Stimulated activated CD8-positive, alpha-beta memory T cell treated with anti-CD3 and anti-CD28 coated beads, Interleukin-15, amount 100 ng/mL, for 48 hours (primary cell): ENCODE data around the gene CTNNA2.
"Not testable (repeated sequence)": the region's sequence is repeated elsewhere in the genome, so short reads cannot be mapped to it uniquely, and the experiment has no call there.

Experiments
- DNase-seq, 2 donors: peaks; one replicate each; pipeline ENCODE4 v3.0.0-alpha.2; 2020; ENCODE audit warnings: low read depth in 2 of 2

CTNNA2 gene

GRCh38 chr2:80080957-80081356 lies 568.1 kb downstream of the CTNNA2 start:
- no peak for DNase-seq

GRCh38 chr2:80086831-80087230 lies 574.0 kb downstream of the CTNNA2 start:
- no peak for DNase-seq

DNA sequence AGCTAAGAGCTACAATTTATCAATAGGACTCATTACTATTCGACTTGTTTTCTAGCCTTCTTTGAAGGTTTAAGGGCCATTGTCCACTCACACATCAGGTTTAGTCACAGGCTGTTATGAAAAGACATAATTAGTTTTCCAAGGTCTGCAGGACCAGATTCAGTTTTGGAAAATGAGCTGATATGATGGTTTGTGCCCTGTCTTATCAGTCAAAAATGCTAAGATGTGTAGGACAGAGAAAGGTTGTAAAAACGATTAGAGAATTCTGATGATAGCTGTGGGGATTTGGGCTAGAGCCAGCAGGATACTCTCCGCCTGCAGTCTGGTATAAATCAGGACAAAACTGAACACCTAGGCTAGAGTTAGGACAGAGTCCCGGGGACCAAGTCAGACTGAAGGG lies 578.4 kb downstream of the CTNNA2 start:
- DNase-seq = no peak

DNA sequence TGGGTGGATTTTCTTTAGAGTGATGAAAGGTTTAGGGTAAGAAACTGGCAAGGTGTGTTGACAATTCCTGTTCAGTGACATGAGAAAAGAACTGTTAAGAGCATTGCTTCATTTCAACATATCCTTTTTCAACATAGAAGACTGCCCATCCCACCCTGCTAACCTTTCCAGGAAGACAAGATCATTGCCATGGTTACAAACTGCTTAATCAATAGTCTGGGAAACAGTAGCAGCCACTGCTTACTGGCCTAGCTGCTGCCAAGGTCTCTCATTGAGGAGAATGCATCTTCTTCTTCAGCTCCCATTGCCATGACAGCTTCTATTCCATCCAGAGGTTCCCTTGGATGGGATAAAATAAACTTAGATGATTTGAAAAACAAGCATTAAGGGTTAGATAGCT lies 579.6 kb downstream of the CTNNA2 start:
- no peak for DNase-seq

- not testable (repeated sequence) for DNase-seq
These were observed 585.7 kb downstream of the CTNNA2 start for GRCh38 chr2:80098503-80098902.

- DNase-seq = no peak
These were observed 589.2 kb downstream of the CTNNA2 start for GRCh38 chr2:80102026-80102425.

DNA sequence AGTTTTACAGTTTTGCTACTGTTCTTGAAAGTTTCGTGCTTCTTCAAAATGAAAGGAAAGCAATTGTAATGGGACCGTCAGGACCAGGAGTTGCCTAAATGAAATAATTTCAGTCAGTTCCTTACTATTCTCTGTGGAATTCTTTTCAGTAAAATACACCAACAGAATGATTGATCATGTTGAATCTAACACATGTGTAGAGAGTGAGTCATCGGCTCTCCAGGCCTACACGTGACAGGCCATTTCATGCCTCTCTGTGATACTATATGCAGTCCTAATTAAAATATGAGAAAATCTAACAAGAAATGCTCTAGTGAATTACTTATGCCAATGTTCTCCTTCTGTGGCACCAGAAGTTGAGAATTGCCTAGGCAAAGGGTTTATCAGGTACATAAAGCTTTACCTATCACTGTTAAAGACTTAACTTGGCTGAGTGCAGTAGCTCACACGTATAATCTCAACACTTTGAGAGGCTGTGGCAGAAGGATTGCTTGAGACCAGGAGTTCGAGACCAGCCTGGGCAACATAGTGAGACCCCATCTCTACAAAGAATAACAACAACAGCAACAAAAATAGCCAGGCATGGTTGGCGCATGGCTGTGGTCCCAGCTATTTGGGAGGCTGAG lies 592.3 kb downstream of the CTNNA2 start:
- no peak for DNase-seq

GRCh38 chr2:80111185-80111584 lies 598.3 kb downstream of the CTNNA2 start:
- DNase-seq = no peak

DNA sequence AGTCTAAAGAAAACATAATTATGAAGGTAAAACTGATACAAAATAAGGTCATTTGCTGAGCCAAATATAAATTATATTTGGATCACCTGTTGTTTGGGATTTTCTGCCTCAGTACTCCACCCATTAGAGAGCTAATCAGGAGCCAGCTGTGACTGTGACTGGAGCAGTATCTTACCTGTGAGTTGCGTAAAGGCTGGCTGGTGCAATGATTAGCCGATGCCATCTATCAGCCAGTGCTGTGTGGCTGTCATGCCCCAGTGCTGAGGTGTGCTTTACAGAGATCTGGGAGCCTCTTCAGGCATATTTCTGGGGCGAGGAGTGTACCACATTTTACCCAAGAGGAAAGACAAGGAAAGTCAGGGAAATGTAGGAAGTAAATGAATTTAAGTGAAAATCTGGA lies 599.9 kb downstream of the CTNNA2 start:
- no peak for DNase-seq

DNA sequence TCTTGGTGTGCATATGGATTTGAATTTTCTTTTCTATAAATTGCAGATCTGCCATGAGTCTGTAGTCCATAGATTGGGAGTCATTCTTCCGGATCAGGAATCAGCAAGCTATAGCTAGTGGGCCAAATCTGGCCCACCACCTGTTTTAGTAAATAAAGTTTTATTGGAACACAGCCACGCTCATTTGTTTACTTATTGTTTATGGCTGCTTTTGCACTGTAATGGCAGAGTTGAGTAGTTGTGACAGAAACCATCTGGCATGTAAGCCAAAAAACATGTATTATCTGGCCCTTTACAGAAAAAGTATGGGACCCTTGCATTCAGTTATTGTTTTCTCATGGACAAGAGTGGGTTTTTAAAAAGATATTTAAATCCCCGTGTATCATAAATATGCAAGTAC lies 600.5 kb downstream of the CTNNA2 start:
- no peak for DNase-seq

DNA sequence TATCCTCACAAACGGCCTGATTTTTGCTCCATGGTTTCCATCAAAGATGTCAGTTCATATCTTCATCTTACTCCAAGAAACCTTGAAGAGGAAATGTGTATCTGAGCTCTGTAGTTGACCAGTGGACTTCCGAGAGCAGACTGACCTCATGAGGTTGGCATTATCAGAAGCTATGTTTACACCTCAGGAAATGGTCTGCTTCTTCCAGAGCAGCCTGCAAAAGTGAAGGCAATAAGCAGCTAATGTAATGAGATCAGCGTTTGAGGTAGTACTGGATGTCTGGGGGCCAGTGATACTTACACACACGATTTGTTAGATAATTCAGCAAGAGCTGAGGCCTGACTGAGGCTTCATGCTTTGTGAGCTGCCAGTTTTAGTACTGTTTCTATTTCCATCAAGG lies 602.0 kb downstream of the CTNNA2 start:
- no peak for DNase-seq

- no peak for DNase-seq
These were observed 604.5 kb downstream of the CTNNA2 start for GRCh38 chr2:80117401-80117800.

DNA sequence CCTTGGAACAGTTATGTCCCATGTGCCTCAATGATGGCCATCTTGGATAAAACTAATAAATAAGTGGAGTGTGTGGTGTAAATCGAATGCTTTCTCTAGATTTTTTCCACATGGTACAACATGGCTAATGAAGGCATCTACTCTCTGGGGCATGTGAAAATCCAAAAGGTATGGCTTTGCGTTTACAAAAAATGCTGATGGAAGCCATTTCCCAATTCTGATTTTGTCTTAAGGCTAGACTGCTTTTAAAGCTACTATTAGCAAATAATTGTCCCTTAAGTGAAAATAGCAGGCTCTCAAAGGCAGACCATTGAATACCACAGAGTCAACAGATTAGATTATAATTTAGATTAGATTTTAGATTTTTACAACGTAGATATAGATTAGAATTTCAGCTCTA lies 608.0 kb downstream of the CTNNA2 start:
- DNase-seq = no peak

DNA sequence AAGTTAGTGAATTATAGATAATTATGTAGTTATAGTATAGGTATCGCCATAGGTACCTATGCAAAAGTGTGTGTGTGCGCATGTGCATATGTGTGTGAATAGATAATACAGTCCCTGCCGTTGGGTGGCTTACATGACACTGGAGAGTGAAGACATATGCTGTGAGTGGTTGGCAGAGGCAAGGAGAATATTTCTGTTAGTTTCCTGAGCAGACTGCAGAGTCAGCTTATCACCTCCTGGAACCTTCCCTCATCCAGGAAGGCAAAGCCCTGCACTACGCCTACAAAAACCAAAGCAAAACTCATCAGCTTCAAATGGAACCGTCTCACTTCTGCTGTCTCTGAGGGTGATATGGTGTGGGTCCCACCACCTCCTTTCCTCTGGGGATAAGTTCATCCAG lies 609.8 kb downstream of the CTNNA2 start:
- no peak for DNase-seq

DNA sequence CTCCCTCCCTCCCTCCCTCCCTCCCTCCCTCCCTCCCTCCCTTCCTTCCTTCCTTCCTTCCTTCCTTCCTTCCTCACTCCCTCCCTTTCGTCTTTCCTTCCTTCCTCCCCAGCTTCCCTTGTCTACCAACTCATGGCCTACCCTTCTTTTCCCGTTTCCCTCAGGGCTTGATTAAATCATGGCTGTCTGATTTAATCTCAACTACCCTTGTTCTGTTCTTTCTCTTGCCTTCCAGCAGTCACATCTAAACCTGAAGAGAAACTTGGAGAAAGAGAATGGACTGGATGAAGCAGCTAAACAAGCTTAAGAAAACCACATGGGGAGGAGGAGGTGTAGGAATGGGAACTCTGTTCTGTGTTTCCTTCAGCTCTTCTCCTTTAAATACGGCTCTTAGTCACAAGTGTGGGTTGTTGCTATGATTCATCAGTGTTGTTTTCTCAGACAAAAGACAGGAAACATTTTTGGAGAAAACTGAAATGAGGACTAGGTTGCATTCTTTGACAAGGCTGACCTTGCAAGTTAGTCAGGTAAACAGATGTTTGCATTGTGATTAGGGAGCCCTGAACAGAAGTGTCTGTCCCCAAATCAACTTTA lies 613.8 kb downstream of the CTNNA2 start:
- DNase-seq = no peak

DNA sequence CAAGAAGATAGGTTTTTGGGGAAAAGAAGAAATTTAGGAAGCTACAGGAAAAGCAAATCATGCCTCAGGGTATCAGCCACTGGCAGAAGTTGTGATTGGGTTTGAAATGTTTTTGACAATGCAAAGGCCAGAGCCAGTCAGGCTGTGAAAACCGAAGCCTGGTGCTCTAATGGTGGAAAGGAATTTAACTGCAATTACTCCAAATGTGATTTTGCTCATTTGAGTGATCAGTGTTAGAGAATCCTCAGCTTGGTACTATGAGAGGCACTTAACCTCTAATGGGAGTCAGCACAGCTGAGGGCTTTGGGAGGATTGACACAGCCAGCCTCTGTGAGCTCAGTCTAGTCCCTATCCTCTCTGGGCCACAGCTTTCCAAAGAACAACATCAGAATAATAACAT lies 615.2 kb downstream of the CTNNA2 start:
- DNase-seq = no peak

DNA sequence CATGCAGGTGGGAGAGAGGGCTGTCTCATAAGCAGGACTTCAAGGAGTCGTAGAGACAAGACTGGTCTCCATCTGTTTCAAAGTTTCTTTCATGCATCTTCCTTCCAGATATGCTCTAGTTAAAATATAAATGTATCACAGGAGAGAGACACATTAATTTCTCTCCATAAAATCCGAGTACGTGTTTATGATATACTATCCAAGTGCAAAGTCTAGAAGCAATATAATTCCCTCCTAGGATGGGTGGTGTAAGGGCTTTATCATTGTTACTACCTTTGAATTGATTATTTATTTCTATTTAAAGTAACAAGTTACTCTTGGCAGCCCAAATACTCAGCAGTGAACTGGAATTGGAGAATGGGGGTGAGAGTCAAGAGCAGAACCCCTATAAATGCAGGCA lies 619.4 kb downstream of the CTNNA2 start:
- no peak for DNase-seq

DNA sequence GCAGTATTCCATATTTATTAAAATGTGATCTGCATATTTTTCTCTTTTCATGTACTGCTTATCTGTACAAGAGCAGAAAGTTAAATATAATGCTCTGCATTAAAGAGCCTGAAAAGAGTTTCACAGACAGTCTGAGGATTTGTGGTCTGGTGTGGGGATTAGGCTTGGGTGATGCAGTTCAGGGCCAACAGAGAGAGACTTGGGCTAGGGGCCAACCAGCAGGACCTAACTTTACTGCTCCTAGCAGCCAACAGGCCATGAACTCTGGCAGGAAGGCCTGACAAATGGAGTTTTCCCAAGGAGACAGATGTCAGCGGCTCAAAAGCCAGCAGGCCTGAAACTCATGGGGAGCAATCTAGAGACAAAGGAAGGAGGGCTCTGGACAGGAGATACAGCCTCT lies 622.1 kb downstream of the CTNNA2 start:
- DNase-seq = no peak

- no peak for DNase-seq
These were observed 623.5 kb downstream of the CTNNA2 start for GRCh38 chr2:80136338-80136737.

- DNase-seq = no peak
These were observed 626.1 kb downstream of the CTNNA2 start for GRCh38 chr2:80139001-80139400.

GRCh38 chr2:80141007-80141726 lies 628.3 kb downstream of the CTNNA2 start:
- DNase-seq = no peak

DNA sequence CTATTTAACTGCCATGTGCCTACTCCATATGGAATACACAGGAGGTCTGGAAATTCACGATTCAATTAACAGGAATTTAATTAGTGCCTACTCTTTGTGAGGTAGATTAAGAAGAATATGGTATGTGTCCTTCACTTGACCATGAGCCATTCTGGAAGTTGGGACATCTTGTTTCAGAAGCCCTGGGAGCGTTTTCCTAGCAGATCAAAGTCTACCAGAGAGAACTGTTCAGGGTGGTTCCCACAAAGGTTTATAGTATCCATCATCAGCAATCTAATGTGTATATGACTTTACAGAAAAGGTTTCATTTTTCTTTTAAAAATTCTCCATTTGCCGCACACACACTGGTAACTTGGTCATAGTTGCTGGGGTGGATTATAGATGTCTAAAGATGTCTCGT lies 632.6 kb downstream of the CTNNA2 start:
- DNase-seq = no peak

GRCh38 chr2:80146757-80147156 lies 633.9 kb downstream of the CTNNA2 start:
- not testable (repeated sequence) for DNase-seq
